Stimulated activated effector memory CD8-positive, alpha-beta T cell treated with anti-CD3 and anti-CD28 coated beads, Interleukin-12 subunit alpha, Interleukin-12 subunit beta, amount 100 ng/mL, for 72 hours (primary cell): ENCODE data around the gene SMAD7.
A peak's percentile ranks its signal among the peaks of the same experiment; 100 is the strongest.

Source experiments
- ATAC-seq: fragments of 150-1000 bp; cut with Tn5 transposase; 2 replicates; pipeline ENCODE4 v1.10.0; 2021
- DNase-seq, 2 donors: peaks; one replicate each; pipeline ENCODE4 v3.0.0; 2021 to 2022; ENCODE audit warnings: low spot score in 2 of 2
- H3K27ac Mint-ChIP-seq: one replicate; pipeline ENCODE4 v1.8.0; 2022; ENCODE audit warnings: mild to moderate bottlenecking, mixed read lengths
- H3K36me3 Mint-ChIP-seq: one replicate; pipeline ENCODE4 v1.8.0; 2022; ENCODE audit warnings: mild to moderate bottlenecking, mixed read lengths
- H3K4me1 Mint-ChIP-seq: one replicate; pipeline ENCODE4 v1.8.0; 2022; ENCODE audit warnings: mixed read lengths
- H3K4me3 Mint-ChIP-seq: one replicate; pipeline ENCODE4 v1.8.0; 2022; ENCODE audit warnings: mild to moderate bottlenecking, mixed read lengths
- H3K9me3 Mint-ChIP-seq: one replicate; pipeline ENCODE4 v1.8.0; 2022; ENCODE audit warnings: mixed read lengths

SMAD7 gene

GRCh38 chr18:48924630-48925490, 25.9 kb downstream of the SMAD7 start:
- H3K27ac Mint-ChIP-seq: peak overlapping the region; percentile 98

GRCh38 chr18:48923746-48924629, 26.8 kb downstream of the SMAD7 start:
- no peaks in the 10 kb centered on the region for H3K9me3 Mint-ChIP-seq
- peak overlapping the region; percentile 98 for H3K27ac Mint-ChIP-seq
- peaks cover 98% of the 10 kb centered on the region for H3K36me3 Mint-ChIP-seq
- DNase-seq: no peak
- ATAC-seq: peak; percentile 14
- peaks cover 92% of the 10 kb centered on the region for H3K4me1 Mint-ChIP-seq
- H3K4me3 Mint-ChIP-seq: peak overlapping the region; percentile 78

More at GRCh38 chr18:48924630-48925490, 25.9 kb downstream of the SMAD7 start:
- ATAC-seq (peak; percentile 4), DNase-seq (peak; percentile 29 to 84)
- peaks cover 98% of the 10 kb centered on the region for H3K36me3 Mint-ChIP-seq
- peak overlapping the region; percentile 78 for H3K4me3 Mint-ChIP-seq
- H3K9me3 Mint-ChIP-seq: no peaks in the 10 kb centered on the region
- peaks cover 95% of the 10 kb centered on the region for H3K4me1 Mint-ChIP-seq

- Mint-ChIP-seq H3K4me1 (peaks cover 83% of the 10 kb centered on the region), H3K36me3 (peaks cover 97% of the 10 kb centered on the region), H3K4me3 (peak overlapping the region; percentile 78), H3K9me3 (no peaks in the 10 kb centered on the region), H3K27ac (peak overlapping the region; percentile 98)
- DNase-seq: no peak
- ATAC-seq: no peak
Measured at GRCh38 chr18:48922801-48923730, 27.7 kb downstream of the SMAD7 start.

GRCh38 chr18:48922226-48922800, 28.5 kb downstream of the SMAD7 start:
- peaks cover 83% of the 10 kb centered on the region for H3K4me1 Mint-ChIP-seq
- H3K36me3 Mint-ChIP-seq: peaks cover 97% of the 10 kb centered on the region
- ATAC-seq (no peak), DNase-seq (no peak)
- H3K4me3 Mint-ChIP-seq: peak overlapping the region; percentile 78
- peak overlapping the region; percentile 98 for H3K27ac Mint-ChIP-seq
- no peaks in the 10 kb centered on the region for H3K9me3 Mint-ChIP-seq

- Mint-ChIP-seq H3K27ac (peak overlapping the region; percentile 98), H3K4me1 (peaks cover 83% of the 10 kb centered on the region), H3K9me3 (no peaks in the 10 kb centered on the region), H3K4me3 (no peak overlapping the region), H3K36me3 (peaks cover 97% of the 10 kb centered on the region)
- no peak for DNase-seq
- ATAC-seq: no peak
Measured at GRCh38 chr18:48921305-48922225, 29.2 kb downstream of the SMAD7 start.

GRCh38 chr18:48920408-48921038, 30.2 kb downstream of the SMAD7 start:
- Mint-ChIP-seq H3K27ac (peak overlapping the region; percentile 98), H3K4me3 (no peak overlapping the region), H3K4me1 (peaks cover 73% of the 10 kb centered on the region), H3K36me3 (peaks cover 93% of the 10 kb centered on the region), H3K9me3 (no peaks in the 10 kb centered on the region)
- no peak for DNase-seq
- ATAC-seq: no peak

- Mint-ChIP-seq H3K4me1 (peaks cover 64% of the 10 kb centered on the region), H3K9me3 (no peaks in the 10 kb centered on the region), H3K27ac (peak overlapping the region; percentile 98), H3K4me3 (no peak overlapping the region), H3K36me3 (peaks cover 83% of the 10 kb centered on the region)
- DNase-seq: no peak
- ATAC-seq: no peak
Measured at GRCh38 chr18:48919547-48919946, 31.2 kb downstream of the SMAD7 start.

GRCh38 chr18:48918660-48919456, 31.9 kb downstream of the SMAD7 start:
- ATAC-seq: no peak
- peak overlapping the region; percentile 98 for H3K27ac Mint-ChIP-seq
- H3K4me1 Mint-ChIP-seq: peaks cover 57% of the 10 kb centered on the region
- no peak for DNase-seq
- H3K9me3 Mint-ChIP-seq: no peaks in the 10 kb centered on the region
- no peak overlapping the region for H3K4me3 Mint-ChIP-seq
- peaks cover 76% of the 10 kb centered on the region for H3K36me3 Mint-ChIP-seq

GRCh38 chr18:48917579-48918517, 32.9 kb downstream of the SMAD7 start:
- no peak for DNase-seq
- Mint-ChIP-seq H3K4me3 (no peak overlapping the region), H3K4me1 (peaks cover 57% of the 10 kb centered on the region), H3K9me3 (no peaks in the 10 kb centered on the region), H3K27ac (peak overlapping the region; percentile 98), H3K36me3 (peaks cover 66% of the 10 kb centered on the region)
- no peak for ATAC-seq

- ATAC-seq (no peak), DNase-seq (no peak)
- H3K9me3 Mint-ChIP-seq: no peaks in the 10 kb centered on the region
- H3K36me3 Mint-ChIP-seq: peaks cover 47% of the 10 kb centered on the region
- no peak overlapping the region for H3K4me3 Mint-ChIP-seq
- H3K27ac Mint-ChIP-seq: peak overlapping the region; percentile 98
- H3K4me1 Mint-ChIP-seq: peaks cover 44% of the 10 kb centered on the region
Measured at GRCh38 chr18:48915626-48916425, 34.9 kb downstream of the SMAD7 start.

- Mint-ChIP-seq H3K4me3 (no peak overlapping the region), H3K36me3 (peaks cover 36% of the 10 kb centered on the region), H3K9me3 (no peaks in the 10 kb centered on the region), H3K27ac (no peak overlapping the region), H3K4me1 (peaks cover 34% of the 10 kb centered on the region)
- ATAC-seq (no peak), DNase-seq (no peak)
Measured at GRCh38 chr18:48914581-48915251, 36.0 kb downstream of the SMAD7 start.
